Fibroblast of mammary gland (primary cell): ENCODE measurements around the gene CEBPZOS.
"Not testable (repeated sequence)": the region's sequence is repeated elsewhere in the genome, so short reads cannot be mapped to it uniquely, and the experiment has no call there.

ENCODE experiments used
- DNase-seq: peaks from one replicate; pipeline ENCODE4 v3.0.0-alpha.2; 2010; ENCODE audit warnings: low read depth
- H3K4me3 ChIP-seq: 2 replicates; pipeline ENCODE4 v1.5.1; 2011; ENCODE audit warnings: low read depth, mild to moderate bottlenecking, low read length, moderate library complexity; ENCODE audit not compliant: control insufficient read depth
- TF ChIP-seq, protein P1 (sequence below): conservative IDR thresholded peaks from 2 replicates; pipeline ENCODE4 v1.5.1; 2011; ENCODE audit warnings: low read depth, low read length, inconsistent platforms; ENCODE audit not compliant: control insufficient read depth, insufficient read depth

Gene CEBPZOS

DNA sequence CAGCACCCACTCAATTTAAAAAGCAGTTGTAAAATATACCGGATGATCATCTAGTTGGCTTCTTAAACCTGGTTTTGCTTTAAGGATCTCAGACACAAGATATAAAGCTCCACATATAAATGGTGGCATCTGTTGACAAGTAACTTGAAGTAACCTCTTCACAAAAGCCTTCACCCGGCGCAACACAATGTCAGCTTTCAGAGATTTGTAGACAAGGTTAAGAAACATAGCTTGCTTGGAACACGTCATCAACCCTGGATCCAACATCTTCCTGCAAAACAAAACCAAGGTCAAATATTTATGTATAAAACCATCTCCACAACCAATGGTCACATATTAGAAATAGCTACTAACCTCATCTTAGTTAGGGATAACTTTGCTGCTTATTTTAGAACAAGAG, 26.8 kb downstream of the CEBPZOS start:
- no peak overlapping the region for H3K4me3 ChIP-seq
- DNase-seq: no peak
- TF ChIP-seq, protein P1, sequence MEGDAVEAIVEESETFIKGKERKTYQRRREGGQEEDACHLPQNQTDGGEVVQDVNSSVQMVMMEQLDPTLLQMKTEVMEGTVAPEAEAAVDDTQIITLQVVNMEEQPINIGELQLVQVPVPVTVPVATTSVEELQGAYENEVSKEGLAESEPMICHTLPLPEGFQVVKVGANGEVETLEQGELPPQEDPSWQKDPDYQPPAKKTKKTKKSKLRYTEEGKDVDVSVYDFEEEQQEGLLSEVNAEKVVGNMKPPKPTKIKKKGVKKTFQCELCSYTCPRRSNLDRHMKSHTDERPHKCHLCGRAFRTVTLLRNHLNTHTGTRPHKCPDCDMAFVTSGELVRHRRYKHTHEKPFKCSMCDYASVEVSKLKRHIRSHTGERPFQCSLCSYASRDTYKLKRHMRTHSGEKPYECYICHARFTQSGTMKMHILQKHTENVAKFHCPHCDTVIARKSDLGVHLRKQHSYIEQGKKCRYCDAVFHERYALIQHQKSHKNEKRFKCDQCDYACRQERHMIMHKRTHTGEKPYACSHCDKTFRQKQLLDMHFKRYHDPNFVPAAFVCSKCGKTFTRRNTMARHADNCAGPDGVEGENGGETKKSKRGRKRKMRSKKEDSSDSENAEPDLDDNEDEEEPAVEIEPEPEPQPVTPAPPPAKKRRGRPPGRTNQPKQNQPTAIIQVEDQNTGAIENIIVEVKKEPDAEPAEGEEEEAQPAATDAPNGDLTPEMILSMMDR: no peak

DNA sequence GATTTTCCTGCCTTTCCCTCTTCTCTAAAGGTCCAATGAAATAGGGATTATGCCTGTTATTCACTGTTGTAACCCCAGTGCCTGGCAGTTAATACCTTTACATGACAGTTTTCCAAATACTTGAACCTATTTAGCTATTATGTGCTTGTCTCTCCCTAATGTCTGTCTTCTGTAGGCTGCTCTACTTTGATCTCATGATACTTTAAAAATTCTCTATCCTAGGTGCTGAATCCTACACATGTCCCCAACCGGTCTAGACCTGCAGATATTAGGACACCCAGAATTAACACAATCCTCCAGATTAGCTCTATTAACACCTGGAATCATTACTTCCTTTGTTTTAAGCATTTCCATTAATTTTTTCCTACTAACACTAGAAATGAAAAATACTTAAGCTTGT, 27.8 kb downstream of the CEBPZOS start:
- DNase-seq: no peak
- TF ChIP-seq, protein P1: no peak
- no peak overlapping the region for H3K4me3 ChIP-seq

DNA sequence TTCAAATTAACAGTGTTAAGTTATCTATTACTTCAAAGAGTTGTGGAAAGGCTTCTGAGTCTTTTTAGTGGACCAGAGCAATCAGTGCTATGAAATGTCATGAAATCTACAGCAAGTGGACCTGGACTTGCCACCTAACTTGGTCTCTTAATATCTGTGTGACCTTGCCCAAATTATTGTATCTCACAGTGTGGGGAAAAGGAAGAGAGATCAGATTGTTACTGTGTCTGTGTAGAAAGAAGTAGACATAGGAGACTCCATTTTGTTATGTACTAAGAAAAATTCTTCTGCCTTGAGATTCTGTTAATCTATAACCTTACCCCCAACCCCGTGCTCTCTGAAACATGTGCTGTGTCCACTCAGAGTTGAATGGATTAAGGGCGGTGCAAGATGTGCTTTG, 28.8 kb downstream of the CEBPZOS start:
- DNase-seq, H3K4me3 ChIP-seq: not testable (repeated sequence)

DNA sequence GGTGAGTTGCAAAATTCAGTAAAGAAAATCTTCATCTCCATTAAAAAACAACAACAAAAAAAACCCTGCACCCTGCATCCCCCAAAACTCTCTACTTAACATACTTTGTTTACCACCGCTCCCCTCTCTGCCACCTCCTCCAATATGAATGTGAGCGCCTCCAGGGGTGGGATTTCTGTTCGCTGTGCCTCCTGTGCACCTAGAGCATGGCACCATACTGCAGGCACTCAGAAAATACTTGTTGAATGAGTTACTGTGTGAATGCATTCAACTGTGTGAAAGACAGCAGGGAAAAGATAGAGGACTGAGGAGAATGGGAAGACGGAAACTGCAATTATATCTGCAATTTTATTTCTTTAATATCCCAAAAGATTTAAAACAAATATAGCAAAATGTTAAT, 30.6 kb downstream of the CEBPZOS start:
- no peak for DNase-seq
- H3K4me3 ChIP-seq: no peak overlapping the region
- TF ChIP-seq, protein P1: no peak

DNA sequence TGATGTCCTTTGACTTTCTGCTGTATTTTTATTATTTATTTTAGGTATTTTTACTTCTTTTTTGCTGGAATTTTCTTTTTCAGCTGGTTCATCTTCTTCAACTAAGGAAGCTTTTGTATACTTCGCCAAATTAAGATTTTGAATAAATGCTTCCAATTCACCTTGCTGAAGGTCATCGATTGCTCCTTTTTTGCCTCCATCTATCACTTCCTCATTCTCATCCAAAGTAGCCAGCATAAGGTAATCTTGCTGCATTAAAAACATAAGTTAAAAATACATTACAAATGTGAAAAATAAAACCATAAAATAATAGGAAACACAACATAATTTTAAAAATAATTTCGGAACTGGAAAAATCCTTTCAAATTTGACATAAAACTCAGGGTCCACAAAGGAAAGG, 32.5 kb downstream of the CEBPZOS start:
- DNase-seq: no peak
- no peak overlapping the region for H3K4me3 ChIP-seq
- TF ChIP-seq, protein P1: no peak

DNA sequence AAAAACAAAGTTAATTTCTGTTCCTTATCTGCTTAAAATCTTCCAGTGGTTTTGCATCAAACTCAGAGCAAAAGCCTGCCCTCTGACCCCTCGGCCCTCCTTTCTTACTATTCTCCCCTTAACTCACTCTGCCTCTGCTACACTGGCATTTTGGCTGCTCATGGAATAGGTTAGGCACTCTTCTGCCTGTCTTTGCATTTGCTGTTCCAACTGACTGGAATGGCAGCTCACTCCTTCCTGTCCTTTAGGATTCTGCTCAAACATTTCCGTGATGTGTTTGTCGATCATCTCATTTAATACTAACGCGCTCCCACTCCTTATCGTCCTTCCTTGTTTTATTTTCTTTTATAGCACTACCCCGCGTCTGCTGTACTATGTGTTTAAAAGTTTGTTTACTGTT, 34.3 kb downstream of the CEBPZOS start:
- TF ChIP-seq, protein P1: no peak
- DNase-seq: peak; percentile 21
- peak overlapping the region; percentile 98 for H3K4me3 ChIP-seq

DNA sequence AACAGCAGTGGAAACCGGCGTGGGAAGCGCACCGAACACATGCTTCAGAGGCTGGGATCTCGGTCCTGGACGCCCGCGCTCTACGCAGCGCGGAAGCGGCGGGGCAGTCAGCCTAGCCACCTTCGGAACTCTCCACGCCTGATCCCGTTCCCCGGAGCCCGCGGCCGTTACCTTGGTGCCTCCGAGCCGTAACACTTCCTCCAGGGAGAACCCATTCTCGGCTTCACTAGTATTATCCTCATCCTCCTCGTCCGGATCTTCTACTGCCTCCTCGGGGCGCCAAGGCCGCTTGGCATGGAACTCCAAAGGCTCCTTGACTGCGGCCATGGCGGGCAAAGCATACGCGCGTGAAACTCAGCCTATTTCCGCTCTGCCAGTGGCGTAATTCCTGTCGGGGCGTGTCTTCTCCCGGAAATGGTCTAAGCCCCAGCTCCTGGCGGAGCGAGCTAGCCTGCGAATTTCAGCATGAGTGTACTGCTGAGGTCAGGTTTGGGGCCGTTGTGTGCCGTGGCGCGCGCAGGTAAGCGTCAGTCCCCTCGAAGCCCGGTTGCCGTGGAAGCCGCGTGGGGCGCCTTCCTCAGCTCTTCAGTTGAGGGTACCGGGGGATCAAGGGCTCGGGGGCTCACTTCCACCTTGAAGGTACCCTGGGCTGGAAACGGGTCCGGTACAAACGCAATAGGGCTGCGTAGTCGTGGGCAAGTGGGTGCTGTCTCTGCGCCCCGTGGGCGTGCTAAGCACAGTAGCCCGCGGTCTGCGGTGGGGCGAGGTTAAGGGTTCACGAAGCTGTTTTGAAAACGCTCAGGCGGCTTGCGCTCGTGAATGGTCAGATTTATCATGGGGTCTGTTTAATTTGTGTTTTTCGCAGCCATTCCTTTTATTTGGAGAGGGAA, 35.2 kb downstream of the CEBPZOS start, which contains the start of the genes CEBPZ and NDUFAF7:
Gene CEBPZ, minus strand, starts transcription at position 356 of the 890 bp plus-strand sequence. Its CDS starts 29 bp downstream, at position 327.
Gene NDUFAF7, plus strand, starts transcription at position 418 of the 890 bp plus-strand sequence. Its CDS starts 48 bp downstream, at position 466.
- DNase-seq: peak; percentile 93
- TF ChIP-seq, protein P1: no peak
- H3K4me3 ChIP-seq: peak within 1 kb of the TSS; percentile 98
